HUDEP-2 (cell line): Measurements from ENCODE around the gene OR6A2.
"Not testable (repeated sequence)": the region's sequence is repeated elsewhere in the genome, so short reads cannot be mapped to it uniquely, and the experiment has no call there.

ENCODE experiments used
- DNase-seq, 76 experiments: peaks; one replicate each; lab custom pipeline; 2025; ENCODE audit not compliant: unreplicated experiment in 76 of 76; lab: John Stamatoyannopoulos, UW

Gene OR6A2

DNA sequence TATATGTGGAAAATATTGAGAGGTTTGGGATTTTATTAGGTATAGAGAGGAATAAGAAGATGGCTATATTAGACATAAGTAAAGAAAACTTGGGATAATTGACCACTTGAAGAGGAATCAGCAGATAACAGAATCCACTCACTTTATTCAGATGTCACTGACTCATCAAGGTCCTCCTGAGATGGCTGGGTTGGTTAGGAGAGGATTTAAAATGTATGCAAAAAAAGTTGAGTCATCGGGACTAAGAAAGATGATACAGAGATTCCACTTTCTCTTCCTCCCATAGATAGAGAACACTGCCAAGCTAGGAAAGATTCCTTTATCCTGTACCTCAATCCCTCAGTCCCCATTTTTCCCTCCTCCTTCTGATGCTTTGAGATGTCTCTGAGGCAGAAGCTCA, at the start of gene OR6A2:
OR6A2 (minus strand) TSS at position 288 of the 400 bp plus-strand sequence. CDS start 3,981 bp downstream, outside the sequence.
- DNase-seq, result no peak

DNA sequence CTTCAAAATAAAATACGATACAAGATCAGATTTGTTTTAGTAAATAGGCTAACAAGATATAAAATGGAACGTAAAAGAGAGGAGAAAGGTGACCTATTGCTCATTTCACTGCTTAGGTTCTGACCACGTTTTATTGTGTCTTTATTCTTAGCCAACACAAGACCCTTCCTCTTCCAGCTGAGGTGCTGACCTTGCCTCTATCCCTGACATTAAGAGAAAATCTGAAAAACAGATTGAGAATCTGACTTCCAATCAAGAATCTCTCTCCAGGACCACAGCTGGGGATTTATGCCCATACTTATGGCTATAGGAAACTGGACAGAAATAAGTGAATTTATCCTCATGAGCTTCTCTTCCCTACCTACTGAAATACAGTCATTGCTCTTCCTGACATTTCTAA, 45.9 kb upstream of the OR6A2 start, which contains the start of gene OR10A5:
OR10A5 (plus strand) TSS at position 301 of the 400 bp plus-strand sequence; CDS start at position 301, 0 bp downstream.
- DNase-seq, result no peak

DNA sequence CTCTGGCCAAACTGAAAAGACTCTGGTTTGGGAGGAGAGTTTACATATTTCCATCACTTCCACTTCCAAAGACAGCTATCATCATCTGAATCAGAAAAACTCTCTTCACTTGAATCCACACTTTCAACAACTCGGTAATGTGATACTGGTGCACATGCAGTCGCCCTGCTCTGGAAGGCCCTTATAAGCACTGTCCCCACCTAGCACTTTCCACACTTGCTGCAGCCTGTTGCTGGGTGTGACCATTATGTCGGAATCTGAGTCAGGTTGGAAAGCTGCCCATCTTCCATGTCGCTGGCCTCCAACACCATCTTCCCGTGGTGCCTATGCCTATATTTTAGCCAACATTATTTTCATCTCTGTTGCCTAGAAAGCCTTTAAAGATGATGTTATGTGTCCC, 44.9 kb upstream of the OR6A2 start:
- no peak for DNase-seq

DNA sequence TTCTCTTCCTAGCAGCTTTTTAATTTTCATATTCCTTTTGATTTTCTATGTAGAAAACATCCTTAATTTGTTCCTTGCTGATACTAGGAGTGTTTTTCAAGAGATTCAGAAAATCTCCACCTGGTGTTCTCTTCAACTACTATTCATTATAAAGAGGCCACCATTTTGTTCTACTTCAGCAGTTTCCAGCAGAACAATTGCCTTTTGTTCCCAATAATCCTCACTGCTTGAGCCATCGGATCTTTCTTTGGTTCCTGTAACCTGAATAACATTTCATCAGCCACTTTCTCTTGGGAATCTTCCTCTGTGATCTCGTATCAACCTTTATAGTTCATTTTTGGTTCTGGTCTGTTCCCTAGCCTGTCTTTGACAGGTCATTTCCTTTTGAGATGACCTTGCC, 44.2 kb upstream of the OR6A2 start:
- no peak for DNase-seq

DNA sequence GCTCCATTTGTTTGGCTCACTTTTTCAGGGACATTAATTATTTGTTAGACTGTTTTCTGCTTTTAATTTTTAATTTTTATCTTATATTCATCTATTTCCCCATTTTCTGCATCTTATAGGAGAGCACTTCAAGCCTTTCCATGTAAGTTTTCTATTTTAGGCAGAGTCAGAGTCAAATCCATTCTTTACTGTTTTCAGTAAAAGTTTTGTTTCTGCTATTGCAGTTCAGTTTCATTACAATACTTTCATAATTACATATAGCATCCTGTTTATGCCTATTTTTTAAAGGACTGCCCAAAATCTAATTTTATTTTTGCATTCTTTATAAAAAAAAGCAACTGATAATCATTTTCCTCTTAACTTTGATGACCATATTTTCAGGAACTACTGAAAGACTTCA, 42.2 kb upstream of the OR6A2 start:
- no peak for DNase-seq

DNA sequence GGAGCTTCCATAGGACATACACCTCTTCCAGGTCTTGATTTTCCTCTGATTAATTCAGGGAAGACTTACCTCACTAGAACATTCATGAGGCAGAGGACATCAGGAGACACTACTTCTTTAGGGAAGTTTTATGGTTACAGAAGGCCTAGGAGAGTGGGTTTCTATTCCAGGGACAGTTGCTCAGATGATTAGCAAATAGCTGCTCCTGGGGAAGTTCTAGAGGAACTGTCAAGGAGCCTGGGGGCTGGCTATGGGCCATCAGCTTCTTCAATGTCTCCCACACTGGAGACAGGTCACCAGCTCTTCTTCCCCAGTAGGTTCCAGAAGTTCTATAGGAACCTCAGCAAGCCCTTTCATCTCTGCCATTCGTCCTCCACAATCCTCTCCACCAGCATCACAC, 34.5 kb upstream of the OR6A2 start:
- no peak for DNase-seq

DNA sequence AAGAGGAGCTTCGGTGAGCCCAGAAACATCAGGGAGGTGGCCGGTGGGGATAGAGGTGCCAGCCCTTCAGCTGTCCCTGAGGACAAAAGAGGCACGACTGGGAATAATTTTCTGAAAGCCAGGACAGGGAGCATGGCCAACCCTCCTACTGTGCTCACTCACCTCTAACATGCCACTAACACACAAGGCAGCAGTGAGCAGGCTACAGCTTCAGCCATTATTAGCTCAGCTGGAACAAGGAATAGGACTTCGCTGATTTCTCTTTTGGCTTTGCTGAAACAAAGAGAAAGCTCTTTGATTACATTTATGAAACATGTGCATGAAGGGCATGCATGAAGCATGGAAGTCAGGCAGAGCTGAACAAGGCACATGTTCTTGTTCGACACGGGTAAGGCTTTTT, 33.9 kb upstream of the OR6A2 start:
- DNase-seq, result no peak

GRCh38 chr11:6828103-6828502, 28.6 kb upstream of the OR6A2 start:
- DNase-seq, result no peak

DNA sequence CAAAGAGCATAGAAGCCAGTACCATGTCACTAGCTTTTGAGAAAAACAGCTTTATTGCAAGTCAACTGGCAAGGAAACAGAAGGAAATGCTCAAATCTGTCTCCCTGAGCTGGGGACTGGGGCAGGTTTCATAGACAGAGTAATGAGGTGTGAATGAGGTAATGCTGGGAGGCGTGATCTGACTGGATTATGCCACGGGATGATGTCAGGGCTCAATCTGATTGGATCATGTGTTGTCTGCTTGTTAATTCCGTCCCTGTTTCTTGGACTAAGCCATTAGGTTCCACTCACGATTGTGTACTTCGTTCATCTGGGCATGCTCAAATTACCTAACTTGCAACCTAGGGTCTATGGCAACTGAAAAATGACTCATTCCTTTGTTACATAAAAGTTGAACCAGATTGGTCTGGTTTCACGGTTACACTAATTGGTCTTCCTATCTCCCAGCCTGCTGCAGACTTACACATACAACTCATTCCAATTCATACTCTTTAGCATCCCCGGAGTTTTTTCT, 25.8 kb upstream of the OR6A2 start:
- no peak for DNase-seq

- no peak for DNase-seq
Measured at GRCh38 chr11:6824136-6824823, 24.8 kb upstream of the OR6A2 start.

DNA sequence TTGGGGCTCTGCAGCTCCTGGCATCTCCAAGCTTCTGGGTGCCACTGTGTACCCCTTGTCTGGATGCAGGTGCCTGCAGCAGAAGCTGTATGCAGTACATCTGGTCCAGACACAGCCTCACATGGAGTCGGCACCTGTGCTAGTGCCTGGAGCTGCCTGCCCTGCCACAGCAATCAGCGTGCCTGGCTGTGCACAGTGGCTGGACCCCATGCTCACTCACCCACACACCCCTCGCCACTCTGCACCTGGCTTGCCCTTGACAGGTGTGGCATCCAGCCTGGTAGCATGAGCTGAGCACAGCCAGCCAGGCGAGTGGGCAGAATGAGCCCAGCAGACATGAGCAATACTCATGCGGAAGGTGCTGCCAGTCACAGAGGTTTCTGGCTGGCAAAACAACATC, 19.5 kb upstream of the OR6A2 start:
- no peak for DNase-seq

DNA sequence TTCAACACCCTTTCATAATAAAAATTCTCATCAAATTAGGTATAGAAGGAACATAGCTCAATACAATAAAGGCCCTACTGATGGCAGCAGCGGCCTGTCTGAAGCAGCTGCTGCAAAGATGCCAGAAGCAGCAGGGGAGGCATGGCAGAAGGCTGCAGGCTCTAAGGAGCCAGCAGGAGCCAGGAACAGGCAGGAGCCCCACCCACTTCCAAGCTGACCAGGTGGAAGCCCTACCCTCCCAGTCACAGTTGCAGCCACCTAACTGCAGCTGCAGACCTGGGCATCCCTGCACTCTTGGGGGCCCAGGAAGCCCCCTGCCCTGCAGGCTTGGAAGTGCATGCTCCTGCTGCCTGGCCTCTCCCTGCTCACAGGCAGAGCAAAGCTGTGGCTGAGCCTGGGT, 18.2 kb upstream of the OR6A2 start:
- no peak for DNase-seq

GRCh38 chr11:6813656-6814055, 14.2 kb upstream of the OR6A2 start:
- no peak for DNase-seq

DNA sequence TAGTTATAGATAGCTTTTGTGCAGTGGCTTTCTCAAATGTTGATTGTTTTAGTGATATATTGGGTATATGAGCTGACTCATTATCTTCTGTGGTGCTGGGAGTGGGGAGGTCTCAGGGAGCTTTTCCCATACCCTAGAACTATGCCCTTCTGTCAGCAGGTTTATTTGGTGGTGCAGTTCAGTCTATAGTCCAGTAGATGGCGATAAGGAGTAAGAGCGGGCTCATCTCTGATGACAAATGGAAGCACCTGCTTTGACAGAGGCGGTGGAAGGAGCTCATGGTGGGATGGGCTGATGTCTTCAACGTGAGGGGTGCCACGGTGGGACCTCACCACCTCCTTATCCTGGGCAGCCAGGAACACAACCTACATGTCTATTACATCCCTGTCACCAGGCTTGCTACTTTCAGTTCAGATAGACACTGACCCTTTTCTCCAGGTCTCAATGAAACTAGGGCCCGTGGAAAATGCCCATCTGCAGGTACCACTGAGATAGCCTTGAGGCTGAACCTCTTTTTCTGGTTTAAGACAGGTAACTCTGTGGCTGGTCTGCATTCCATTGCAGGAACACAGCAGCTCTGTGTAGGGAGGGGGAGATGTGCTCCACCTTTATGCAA, 13.0 kb upstream of the OR6A2 start:
- DNase-seq, result peak in 16 of 76 experiments; percentile 1 to 55 (median 24)

DNA sequence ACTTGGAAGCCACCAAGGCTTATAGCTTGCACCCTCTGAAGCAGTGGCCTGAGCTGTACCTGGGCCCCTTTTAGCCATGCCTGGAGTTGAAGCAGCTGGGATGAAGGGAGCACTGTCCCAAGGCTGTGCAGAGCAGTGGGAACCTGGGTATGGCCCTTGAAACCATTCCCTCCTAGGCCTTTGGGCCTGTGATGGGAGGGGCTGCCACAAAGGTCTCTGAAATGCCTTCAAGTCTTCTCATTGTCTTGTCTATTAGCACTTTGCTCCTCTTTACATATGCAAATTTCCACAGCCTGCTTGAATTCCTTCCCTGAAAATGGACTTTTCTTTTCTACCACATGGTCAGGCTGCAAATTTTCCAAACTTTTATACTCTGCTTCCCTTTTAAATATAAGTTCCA, 1.6 kb upstream of the OR6A2 start:
- DNase-seq, result not testable (repeated sequence)

DNA sequence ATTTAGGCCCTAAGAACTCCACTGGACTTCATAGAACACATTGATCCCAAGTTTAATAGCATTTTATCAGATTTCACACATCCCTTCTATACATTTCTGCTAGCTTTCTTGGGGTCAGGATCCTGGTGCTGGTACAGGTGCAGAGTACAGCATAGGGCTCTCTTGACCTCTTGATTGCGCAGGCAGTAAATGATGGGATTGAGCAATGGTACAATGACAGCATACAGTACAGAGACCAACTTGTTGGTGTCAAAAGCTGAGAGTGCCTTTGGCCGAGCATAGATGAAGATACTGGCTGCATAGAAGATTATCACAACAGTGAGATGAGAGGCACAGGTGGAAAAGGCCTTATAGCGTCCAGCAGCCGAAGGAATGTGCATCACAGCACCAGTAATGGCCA, 4.8 kb downstream of the OR6A2 start:
- DNase-seq, result no peak

DNA sequence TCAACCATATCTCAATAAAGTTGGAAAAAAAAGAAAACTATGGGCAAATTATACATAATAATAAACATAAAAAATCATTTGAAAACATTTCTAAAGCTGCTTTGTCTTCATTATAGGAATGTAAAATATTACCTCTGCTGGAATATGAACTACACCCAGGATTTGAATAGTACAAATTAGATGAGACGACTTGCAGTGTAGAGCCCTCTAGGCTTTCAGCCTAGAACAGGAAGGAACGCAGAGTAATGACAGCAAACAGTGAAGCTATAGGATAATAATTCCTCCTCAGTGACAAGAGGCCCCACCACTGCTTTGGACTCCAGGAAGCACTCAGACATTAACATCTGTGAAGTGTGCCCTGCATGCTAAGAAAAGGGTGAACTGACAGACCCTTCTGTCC, 8.9 kb downstream of the OR6A2 start:
- DNase-seq, result no peak

DNA sequence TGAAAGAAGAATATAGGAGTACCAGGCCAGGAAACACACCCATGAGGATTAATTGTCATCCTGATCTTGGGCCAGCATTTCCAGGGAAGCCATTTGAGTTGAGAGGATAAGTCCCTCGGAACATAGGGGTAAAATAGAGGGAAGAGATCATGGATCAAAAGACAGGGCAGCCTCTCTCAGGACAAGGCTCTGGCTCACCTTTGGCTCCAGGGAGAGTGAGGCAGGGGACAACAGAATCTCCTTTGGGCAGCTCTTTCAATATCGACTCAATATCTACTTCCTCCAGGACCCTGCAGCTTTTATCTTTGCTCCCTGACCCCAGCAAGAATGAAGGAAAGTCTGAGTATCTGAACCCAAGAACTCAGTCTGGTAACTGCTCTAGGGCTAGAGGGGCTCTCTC, 16.8 kb downstream of the OR6A2 start, which contains the start of gene OR2AG1:
OR2AG1 (plus strand) TSS at position 301 of the 400 bp plus-strand sequence. CDS start 2,018 bp downstream, outside the sequence.
- no peak for DNase-seq

GRCh38 chr11:6780829-6781228, 18.7 kb downstream of the OR6A2 start:
- no peak for DNase-seq

DNA sequence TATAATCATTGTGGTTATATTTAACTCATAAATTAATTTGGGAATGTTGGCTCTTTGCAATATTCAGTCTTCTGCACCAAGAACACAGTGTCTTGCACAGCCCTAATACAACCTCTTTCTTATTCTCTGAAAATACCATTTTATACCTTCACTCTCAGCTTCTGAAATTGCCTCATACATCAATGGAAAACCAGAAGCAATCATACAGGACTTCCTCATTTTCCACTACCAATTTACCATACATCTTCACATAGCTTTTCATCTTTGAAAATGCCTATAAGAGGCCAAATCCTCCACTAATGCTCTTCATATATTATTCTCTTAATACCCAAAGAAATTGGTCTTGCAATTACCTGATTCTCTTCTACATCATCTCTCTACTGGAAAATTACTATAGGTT, 21.0 kb downstream of the OR6A2 start:
- no peak for DNase-seq

DNA sequence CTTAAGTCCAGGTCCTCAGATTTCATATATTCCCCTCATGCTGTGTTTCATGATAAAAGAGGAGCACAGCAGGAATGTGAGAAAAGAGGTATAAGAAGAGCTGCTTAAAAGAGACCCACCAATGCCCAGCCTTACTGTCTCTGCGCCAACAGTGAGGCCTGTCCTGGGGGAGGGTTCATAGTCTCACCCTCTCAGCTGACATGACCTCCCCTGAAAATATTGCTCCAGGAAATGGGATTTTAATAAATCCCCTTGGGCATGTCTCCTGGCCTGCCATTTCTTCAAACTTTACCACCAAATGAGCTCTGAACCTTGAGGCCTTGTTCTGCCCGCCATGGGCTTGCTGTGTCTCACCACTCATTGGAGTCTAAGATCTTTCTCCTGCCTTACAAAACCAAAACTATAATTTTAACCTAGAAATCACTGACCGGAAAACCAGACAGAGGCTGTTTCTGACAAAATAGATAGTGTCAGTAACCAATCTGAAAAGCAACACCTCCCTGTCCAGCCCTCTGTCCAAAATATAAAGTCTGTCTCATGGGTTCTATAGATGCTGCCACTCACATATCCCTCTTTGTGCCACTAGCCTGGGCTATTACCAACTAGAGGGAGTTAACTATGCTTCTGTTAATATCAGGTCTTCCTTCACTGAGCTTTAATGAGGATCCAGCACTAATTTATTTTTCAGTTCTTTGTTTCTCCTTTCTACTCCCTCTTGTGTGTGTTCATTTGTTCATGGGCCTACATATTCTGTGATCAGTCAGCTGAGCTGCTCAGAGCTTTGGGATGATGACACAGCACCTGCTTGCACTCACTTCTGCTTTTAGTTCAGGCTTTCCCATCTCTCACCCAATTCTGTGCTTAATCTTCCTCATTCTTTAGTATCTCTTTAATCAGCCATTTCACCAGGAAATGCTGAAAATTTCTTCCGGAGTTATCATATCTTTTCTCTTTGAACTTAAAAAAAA, 27.3 kb downstream of the OR6A2 start, which contains the start of gene OR2AG2:
OR2AG2 (minus strand) TSS at position 51 of the 968 bp plus-strand sequence. CDS start 3,019 bp downstream, outside the sequence.
- peak in 1 of 76 experiments; percentile 9 for DNase-seq
